ENCODE results near the gene CDC42BPG.

GRCh38 chr11:64851831-64852351 lies 7.4 kb upstream of the CDC42BPG start:
- TF ChIP-seq TCF7L2 (IDR thresholded peaks at IDR 0.05; ENCODE audit: low read depth, low read length) = no peak
- TF ChIP-seq CTCF (IDR thresholded peaks at IDR 0.05) = no peak
- no peak for TF ChIP-seq REST (IDR thresholded peaks at IDR 0.05; ENCODE audit: insufficient read depth in 1 of 2, low read depth in 2 of 2, low read length in 1 of 2)
- no peak; the same call in 1 of the 2 replicates for TF ChIP-seq POLR2AphosphoS5 (IDR thresholded peaks at IDR 0.05; ENCODE audit: low read depth, low read length)
